Effector CD8-positive, alpha-beta T cell (primary cell): Measurements from ENCODE around the gene XXYLT1.

ENCODE experiments used
- DNase-seq: peaks from one replicate; lab custom pipeline; 2025; lab: John Stamatoyannopoulos, UW

XXYLT1 gene

DNA sequence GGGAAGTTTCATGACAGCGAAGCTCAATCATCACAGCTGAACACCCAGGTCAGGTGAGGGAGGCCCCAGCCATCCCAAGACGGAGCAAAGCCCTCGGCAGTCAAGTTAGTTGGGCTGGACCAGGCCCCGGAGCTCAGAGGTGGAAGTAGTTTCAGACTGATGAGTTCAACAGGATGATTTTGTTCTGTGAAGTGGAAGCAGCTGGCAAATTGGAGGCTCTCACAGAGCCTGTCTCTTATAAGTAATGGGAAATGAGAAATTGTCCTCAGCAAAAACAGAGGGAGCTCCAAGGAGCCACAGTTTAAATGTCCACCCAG, 245.1 kb downstream of the XXYLT1 start:
- DNase-seq = no peak

DNA sequence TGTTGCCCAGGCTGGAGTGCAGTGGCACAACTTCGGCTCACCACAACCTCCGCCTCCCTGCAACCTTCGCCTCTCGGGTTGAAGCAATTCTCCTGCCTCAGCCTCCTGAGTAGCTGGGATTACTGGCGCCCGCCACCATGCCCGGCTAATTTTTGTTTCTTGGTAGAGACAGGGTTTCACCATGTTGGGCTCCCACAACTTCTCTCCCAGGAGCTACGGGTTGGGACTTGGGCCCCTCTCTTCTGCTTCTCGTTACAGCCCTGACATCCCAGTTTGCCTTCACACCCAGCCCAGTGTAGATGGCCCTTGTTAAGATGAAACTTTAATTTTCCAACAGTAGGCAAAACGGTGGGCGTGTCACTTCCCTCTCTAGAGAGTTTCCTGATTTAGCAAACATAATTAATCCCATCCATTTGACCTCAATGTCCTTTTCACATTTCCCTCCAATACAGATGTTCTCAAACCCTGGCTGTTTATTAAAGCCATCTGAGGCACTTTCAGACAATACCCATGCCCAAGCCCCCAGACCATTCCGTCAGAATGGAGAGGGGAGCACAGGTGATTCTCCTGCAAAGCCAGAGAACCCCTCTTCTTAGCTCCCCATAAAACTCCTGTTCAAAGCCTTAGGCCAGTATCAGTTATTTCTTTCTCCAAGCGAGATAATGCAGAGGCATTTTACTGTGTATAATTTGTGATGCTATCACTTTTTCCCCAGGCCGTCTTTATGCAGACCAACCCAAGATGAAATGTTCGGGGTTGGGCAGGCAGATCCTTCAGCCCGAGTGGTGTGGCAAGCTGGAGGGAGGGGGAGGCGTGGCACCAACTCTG, 245.7 kb downstream of the XXYLT1 start:
- DNase-seq = no peak

DNA sequence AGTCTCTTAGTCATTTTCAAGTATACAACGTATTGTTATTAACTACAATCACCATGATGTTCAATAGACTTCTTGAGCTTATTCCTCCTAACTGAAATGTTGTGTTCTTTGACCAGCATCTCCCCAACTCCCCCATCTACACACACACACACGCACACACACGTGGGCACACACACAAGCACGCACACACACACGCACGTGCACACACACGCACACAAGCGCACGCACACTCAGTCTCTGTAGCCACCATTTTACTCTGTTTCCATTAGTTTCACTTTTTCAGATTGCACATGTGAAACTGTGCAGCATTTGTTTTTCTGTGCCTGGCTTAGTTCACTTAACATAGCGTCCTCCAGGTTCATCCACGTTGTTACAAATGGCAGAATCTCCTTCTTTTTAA, 247.0 kb downstream of the XXYLT1 start:
- no peak for DNase-seq

DNA sequence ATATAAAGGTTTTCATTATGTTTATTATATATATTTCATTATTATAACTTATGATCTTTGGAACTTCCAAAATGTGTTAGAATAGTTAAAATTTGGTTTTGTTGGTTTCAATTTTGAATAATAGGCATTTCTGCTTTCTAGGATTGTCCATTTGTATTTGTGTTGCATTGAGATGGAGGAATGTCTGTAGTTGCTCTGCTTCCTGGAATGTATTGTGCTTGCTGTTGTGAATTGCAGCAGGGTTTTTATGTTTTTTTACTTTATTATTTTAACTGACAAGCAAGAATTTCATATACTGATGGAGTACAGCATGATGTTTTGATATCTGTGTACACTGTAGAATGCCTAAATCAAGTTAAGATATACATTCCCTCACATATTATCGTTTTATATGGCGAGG, 247.4 kb downstream of the XXYLT1 start:
- no peak for DNase-seq

DNA sequence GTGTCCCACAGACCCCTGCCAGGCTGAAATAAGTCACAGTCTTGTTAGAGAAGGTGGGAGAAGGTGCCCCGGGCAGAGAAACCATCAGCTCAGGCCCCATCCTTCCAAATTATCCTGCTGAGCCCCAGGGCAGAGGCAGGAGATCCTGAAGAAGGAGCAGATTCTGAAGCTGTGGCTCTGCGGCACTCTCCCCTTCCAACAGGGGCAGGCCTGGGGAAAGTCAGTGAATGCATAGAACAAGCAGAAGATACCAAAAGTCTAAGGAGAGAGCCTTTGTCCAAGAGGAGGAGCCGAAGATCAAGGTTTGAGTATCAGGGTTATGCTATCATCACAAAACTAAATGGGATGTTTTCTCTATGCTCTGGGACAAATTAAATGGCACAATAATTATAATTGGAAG, 249.3 kb downstream of the XXYLT1 start:
- no peak for DNase-seq

DNA sequence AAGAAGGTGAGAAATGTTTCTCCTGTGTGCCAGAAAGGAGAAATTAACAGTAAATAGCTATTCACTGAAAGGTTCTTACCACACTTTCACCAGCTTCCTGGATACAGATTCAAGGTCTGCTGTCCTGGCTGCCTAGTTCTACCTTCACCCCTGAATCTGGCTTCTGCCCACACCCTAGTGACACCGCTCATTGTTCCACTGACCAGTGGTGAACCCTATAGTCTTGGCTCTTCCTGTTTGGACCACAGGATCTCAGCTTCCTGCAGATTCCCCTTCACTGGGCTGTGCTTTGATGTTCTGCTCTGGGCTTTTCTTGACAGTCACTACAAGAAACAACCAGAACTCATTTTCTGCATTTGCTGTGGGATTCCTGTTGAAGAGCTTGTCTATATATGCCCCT, 250.0 kb downstream of the XXYLT1 start:
- no peak for DNase-seq

DNA sequence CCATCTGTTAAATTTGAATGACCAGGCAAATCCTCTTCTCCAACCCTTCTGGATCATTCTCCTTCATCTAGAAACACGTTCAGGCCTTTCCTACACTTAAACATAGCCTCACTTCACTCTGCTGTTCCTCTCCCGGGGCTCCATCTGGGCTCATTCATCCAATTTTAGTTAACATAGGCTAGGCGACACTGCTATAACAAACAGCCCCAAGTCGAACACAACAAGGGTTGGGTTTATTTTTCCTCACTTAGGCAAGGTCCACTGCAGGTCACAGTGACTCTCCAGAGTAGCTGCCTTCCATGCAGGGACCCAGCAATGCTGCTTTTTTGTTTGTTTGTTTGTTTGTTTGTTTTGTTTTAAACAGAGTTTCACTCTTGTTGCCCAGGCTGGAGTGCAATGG, 250.8 kb downstream of the XXYLT1 start:
- no peak for DNase-seq

DNA sequence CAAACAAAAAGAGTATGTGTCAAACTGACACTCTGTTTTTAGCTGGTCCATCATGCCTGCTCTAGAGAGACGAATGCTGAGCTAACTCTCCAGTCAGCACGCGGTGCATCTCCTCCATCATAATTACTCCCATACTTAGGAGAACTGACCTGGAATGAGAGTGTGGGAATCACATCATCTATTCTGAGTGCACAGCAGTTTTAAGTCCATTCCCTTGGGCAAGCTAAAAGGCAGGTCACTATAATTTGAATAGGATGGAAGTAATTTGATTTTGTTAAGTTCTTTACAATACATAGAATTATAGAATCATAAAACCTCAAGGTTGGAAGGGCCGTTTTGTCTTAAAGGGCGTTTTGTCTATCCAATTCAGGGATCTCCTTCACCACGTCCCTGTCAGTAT, 251.6 kb downstream of the XXYLT1 start:
- no peak for DNase-seq
